ENCODE data around the gene FXYD2. TPM values are rescaled to one million over a fixed set of nuclear protein-coding genes. Genes with fewer than 3 reads are reported as not detected.

Gene FXYD2
- total RNA-seq, 1 donor, result not detected

DNA sequence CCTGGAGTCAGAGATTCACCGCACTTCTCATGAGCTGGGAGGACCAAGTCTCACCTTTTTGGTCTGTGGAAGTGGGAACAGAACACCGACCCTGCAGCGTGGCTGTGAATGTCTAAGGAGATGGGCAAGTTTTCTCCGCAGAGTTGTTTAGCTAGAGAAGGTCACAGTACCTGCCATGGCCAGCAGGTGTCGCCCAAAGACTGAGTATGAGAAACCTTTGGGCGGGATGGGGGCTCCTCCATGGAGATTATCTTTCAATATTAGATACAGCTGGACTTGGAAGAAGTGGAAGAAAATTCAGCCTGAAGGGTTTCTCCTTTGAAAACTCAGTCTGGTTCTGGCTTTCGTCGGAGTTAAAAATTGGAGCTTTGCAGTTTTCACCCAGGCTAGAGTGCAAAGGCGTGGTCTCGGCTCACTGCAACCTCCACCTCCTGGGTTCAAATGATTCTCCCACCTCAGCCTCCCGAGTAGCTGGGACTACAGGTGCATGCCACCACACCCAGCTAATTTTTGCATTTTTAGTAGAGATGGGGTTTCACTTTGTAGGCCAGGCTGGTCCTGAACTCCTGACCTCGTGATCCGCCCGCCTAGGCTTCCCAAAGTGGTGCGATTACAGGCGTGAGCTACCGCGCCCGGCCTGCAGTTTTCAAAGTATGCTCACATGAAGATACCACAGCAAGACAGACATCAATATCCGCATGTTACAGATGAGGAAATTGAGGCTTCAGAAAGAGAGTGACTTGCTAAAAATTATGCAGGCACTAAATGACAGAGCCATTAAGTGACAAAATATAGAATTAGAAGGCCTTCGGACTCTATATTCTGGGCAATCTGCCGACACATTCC is 16.8 kb downstream of the FXYD2 start:
- no peak overlapping the region for H3K4me3 ChIP-seq (ENCODE audit: low read depth, low read length)
- peak; percentile 78 for DNase-seq (ENCODE audit: low read depth)
- TF ChIP-seq, protein P1, sequence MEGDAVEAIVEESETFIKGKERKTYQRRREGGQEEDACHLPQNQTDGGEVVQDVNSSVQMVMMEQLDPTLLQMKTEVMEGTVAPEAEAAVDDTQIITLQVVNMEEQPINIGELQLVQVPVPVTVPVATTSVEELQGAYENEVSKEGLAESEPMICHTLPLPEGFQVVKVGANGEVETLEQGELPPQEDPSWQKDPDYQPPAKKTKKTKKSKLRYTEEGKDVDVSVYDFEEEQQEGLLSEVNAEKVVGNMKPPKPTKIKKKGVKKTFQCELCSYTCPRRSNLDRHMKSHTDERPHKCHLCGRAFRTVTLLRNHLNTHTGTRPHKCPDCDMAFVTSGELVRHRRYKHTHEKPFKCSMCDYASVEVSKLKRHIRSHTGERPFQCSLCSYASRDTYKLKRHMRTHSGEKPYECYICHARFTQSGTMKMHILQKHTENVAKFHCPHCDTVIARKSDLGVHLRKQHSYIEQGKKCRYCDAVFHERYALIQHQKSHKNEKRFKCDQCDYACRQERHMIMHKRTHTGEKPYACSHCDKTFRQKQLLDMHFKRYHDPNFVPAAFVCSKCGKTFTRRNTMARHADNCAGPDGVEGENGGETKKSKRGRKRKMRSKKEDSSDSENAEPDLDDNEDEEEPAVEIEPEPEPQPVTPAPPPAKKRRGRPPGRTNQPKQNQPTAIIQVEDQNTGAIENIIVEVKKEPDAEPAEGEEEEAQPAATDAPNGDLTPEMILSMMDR (IDR thresholded peaks at IDR 0.05; ENCODE audit: insufficient read depth, low read length), result peak; percentile 88

GRCh38 chr11:117806846-117807245 is 17.7 kb downstream of the FXYD2 start:
- no peak overlapping the region for H3K4me3 ChIP-seq (ENCODE audit: low read depth, low read length)
- TF ChIP-seq, protein P1 (IDR thresholded peaks at IDR 0.05; ENCODE audit: insufficient read depth, low read length), result no peak
- no peak for DNase-seq (ENCODE audit: low read depth)

GRCh38 chr11:117805045-117805444 is 19.5 kb downstream of the FXYD2 start:
- no peak for DNase-seq (ENCODE audit: low read depth)
- TF ChIP-seq, protein P1 (IDR thresholded peaks at IDR 0.05; ENCODE audit: insufficient read depth, low read length), result no peak

DNA sequence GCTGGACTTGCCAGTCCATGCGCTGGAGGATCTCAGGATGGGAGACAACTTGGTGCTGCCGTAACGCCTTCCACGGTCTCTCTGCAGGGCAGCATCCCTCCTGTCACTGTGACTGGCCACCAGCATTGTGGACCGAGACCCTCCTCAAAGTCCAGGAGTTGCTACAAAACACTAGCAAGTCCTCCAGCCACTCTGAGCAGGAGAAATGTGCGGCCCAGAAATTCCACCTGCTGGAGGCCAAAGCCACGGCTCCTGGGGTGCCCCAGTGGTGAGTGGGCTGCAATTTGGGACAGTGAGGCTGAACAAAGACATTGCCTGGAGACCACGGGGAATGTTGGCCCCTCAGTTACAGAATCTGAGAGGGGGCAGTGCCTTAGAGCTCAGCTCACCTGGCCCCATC is 20.6 kb downstream of the FXYD2 start:
- no peak overlapping the region for H3K4me3 ChIP-seq (ENCODE audit: low read depth, low read length)
- TF ChIP-seq, protein P1 (IDR thresholded peaks at IDR 0.05; ENCODE audit: insufficient read depth, low read length), result no peak
- no peak for DNase-seq (ENCODE audit: low read depth)

More at GRCh38 chr11:117805045-117805444, 19.5 kb downstream of the FXYD2 start:
- no peak overlapping the region for H3K4me3 ChIP-seq (ENCODE audit: low read depth, low read length)

- TF ChIP-seq, protein P1 (IDR thresholded peaks at IDR 0.05; ENCODE audit: insufficient read depth, low read length), result no peak
- H3K4me3 ChIP-seq (ENCODE audit: low read depth, low read length), result no peak overlapping the region
- DNase-seq (ENCODE audit: low read depth), result no peak
Measured at GRCh38 chr11:117799634-117800033, 24.9 kb downstream of the FXYD2 start.

DNA sequence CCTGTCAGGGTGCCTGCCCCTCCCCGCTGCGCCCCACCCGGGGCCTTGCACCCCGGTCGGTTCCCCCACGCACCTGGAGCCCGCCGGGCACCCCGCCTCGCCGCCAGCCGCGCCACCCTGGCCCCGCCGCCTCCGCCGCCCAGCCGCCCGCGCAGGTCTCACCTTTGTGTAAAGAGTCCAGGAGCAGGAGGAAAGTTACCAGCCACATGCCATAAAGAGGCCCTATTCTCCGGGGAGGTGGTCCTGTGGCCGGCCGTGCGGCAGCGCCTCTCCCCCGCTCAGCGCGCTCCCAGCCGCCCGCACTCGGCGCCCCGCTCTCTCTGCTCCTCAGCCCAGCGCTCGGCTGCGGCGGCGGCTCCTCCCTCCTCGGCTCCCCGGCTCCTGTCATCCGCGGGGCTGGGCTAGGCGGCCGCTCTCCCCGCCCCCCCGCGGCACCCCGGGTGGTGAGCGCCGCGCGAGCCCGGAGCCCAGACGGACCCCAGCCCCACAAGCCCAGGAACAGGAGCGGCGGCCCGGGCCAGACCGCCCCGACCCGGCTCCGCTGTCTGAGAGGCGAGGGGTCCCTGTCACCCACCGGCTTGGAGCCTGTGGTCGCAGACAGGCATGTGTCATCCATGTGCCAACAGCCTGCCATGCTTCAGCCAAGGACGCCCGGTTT is 27.5 kb downstream of the FXYD2 start, which contains the start of gene DSCAML1:
TSS of gene DSCAML1 (minus strand) at position 345 of the 658 bp plus-strand sequence. CDS start at position 208, 137 bp downstream.
- no peak for DNase-seq (ENCODE audit: low read depth)

More for the DNA sequence above, 27.5 kb downstream of the FXYD2 start, which contains the start of gene DSCAML1:
- TF ChIP-seq, protein P1 (IDR thresholded peaks at IDR 0.05; ENCODE audit: insufficient read depth, low read length), result no peak
- no peak within 1 kb of the TSS for H3K4me3 ChIP-seq (ENCODE audit: low read depth, low read length)

All from fibroblast of the aortic adventitia (primary cell).